Subcutaneous abdominal adipose tissue (tissue), 5 donors: ENCODE results near the gene CLEC2B.

Experiments
- H3K27ac ChIP-seq: one replicate; pipeline ENCODE4 v1.7.0; 2013; ENCODE audit warnings: low read depth, mild to moderate bottlenecking, inconsistent platforms, low read length, moderate library complexity
- H3K27me3 ChIP-seq, 5 donors: one replicate each; pipeline ENCODE4 v1.7.0; 2013; ENCODE audit warnings: low read length in 5 of 5, inconsistent platforms in 1 of 5; ENCODE audit not compliant: control insufficient read depth in 5 of 5, insufficient read depth in 4 of 5
- H3K36me3 ChIP-seq, 5 donors: one replicate each; pipeline ENCODE4 v1.7.0; 2013; ENCODE audit warnings: low read length in 5 of 5; ENCODE audit not compliant: control insufficient read depth in 5 of 5, insufficient read depth in 5 of 5
- H3K4me1 ChIP-seq, 5 donors: one replicate each; pipeline ENCODE4 v1.7.0; 2013; ENCODE audit warnings: low read length in 5 of 5, mild to moderate bottlenecking in 3 of 5, moderate library complexity in 1 of 5; ENCODE audit not compliant: control insufficient read depth in 5 of 5, insufficient read depth in 5 of 5
- H3K4me3 ChIP-seq, 5 donors: one replicate each; pipeline ENCODE4 v1.7.0; 2013; ENCODE audit warnings: low read length in 5 of 5, low read depth in 1 of 5
- H3K9ac ChIP-seq, 5 donors: one replicate each; pipeline ENCODE4 v1.7.0; 2013; ENCODE audit warnings: low read length in 5 of 5, mild to moderate bottlenecking in 4 of 5, moderate library complexity in 3 of 5
- H3K9me3 ChIP-seq, 5 donors: one replicate each; pipeline ENCODE4 v1.7.0; 2013; ENCODE audit warnings: low read length in 5 of 5; ENCODE audit not compliant: control insufficient read depth in 5 of 5
- donor health status: healthy.
- donor health status: healthy.
- donor health status: healthy.
- donor health status: healthy.
- donor health status: healthy.

CLEC2B gene

GRCh38 chr12:9872162-9872561 lies 3.0 kb upstream of the CLEC2B start:
- no peaks in the 10 kb centered on the region for H3K27me3 ChIP-seq
- no peak overlapping the region for H3K27ac ChIP-seq
- no peaks in the 10 kb centered on the region for H3K36me3 ChIP-seq
- no peak overlapping the region for H3K4me3 ChIP-seq
- H3K9ac ChIP-seq, result no peak overlapping the region
- H3K9me3 ChIP-seq, result no peaks in the 10 kb centered on the region
- peaks cover 0 to 16% (median 14%) of the 10 kb centered on the region in 5 donors for H3K4me1 ChIP-seq

- Histone ChIP-seq H3K27me3 (no peaks in the 10 kb centered on the region), H3K9ac (peak overlapping the region; percentile 72 to 96 (median 78)), H3K36me3 (no peaks in the 10 kb centered on the region), H3K4me3 (peak overlapping the region; percentile 64 to 84 (median 78)), H3K9me3 (no peaks in the 10 kb centered on the region), H3K27ac (peak overlapping the region; percentile 98), H3K4me1 (peaks cover 0 to 18% (median 16%) of the 10 kb centered on the region in 5 donors)
These were observed 1.2 kb upstream of the CLEC2B start for GRCh38 chr12:9870286-9870866.

- H3K4me1 ChIP-seq, result peaks cover 0 to 23% (median 16%) of the 10 kb centered on the region in 5 donors
- no peaks in the 10 kb centered on the region for H3K36me3 ChIP-seq
- H3K4me3 ChIP-seq, result peak overlapping the region; percentile 64 to 84 (median 78)
- peaks cover 0 to under 1% (median under 1%) of the 10 kb centered on the region in 5 donors for H3K9me3 ChIP-seq
- peak overlapping the region; percentile 72 to 96 (median 78) for H3K9ac ChIP-seq
- H3K27ac ChIP-seq, result peak overlapping the region; percentile 98
- H3K27me3 ChIP-seq, result no peaks in the 10 kb centered on the region
These were observed 225 bp downstream of the CLEC2B start for GRCh38 chr12:9868951-9869306.

GRCh38 chr12:9868311-9868801 lies 798 bp downstream of the CLEC2B start:
- no peaks in the 10 kb centered on the region for H3K27me3 ChIP-seq
- H3K9ac ChIP-seq, result peak overlapping the region; percentile 72 to 96 (median 78)
- H3K4me1 ChIP-seq, result peaks cover 0 to 23% (median 16%) of the 10 kb centered on the region in 5 donors
- H3K36me3 ChIP-seq, result no peaks in the 10 kb centered on the region
- peaks cover 0 to 5% (median 4%) of the 10 kb centered on the region in 5 donors for H3K9me3 ChIP-seq
- H3K4me3 ChIP-seq, result peak overlapping the region; percentile 64 to 84 (median 78)
- H3K27ac ChIP-seq, result peak overlapping the region; percentile 98

- Histone ChIP-seq H3K9ac (peak overlapping the region; percentile 30 to 78 (median 71)), H3K4me3 (peak overlapping the region; percentile 53 to 84 (median 65))
These were observed 1.6 kb downstream of the CLEC2B start for GRCh38 chr12:9867531-9867930.

GRCh38 chr12:9866860-9867269 lies 2.3 kb downstream of the CLEC2B start:
- Histone ChIP-seq H3K36me3 (peaks cover 0 to 3% (median 0%) of the 10 kb centered on the region in 5 donors), H3K9me3 (peaks cover 0 to 10% (median 5%) of the 10 kb centered on the region in 5 donors), H3K4me1 (peaks cover 0 to 17% (median 7%) of the 10 kb centered on the region in 5 donors), H3K27ac (peak overlapping the region; percentile 78), H3K9ac (peak overlapping the region; percentile 30 to 78 (median 71)), H3K4me3 (peak overlapping the region; percentile 53 to 84 (median 65)), H3K27me3 (no peaks in the 10 kb centered on the region)

More at GRCh38 chr12:9867531-9867930, 1.6 kb downstream of the CLEC2B start:
- Histone ChIP-seq H3K9me3 (peaks cover 0 to 10% (median 5%) of the 10 kb centered on the region in 5 donors), H3K4me1 (peaks cover 0 to 23% (median 13%) of the 10 kb centered on the region in 5 donors), H3K27me3 (no peaks in the 10 kb centered on the region), H3K27ac (peak overlapping the region; percentile 78), H3K36me3 (peaks cover 0 to 3% (median 0%) of the 10 kb centered on the region in 5 donors)

- Histone ChIP-seq H3K4me3 (peak overlapping the region; percentile 13 to 84 (median 64)), H3K9me3 (peaks cover 0 to 10% (median 5%) of the 10 kb centered on the region in 5 donors), H3K9ac (peak overlapping the region in 2 of 5 donors; percentile 56 to 78), H3K4me1 (peaks cover 0 to 10% (median 3%) of the 10 kb centered on the region in 5 donors), H3K27ac (peak overlapping the region; percentile 8), H3K36me3 (peaks cover 0 to 3% (median 0%) of the 10 kb centered on the region in 5 donors), H3K27me3 (no peaks in the 10 kb centered on the region)
These were observed 4.1 kb downstream of the CLEC2B start for GRCh38 chr12:9864913-9865675.

GRCh38 chr12:9858135-9858534 lies 11.0 kb downstream of the CLEC2B start:
- Histone ChIP-seq H3K9me3 (peaks cover 0 to 5% (median 0%) of the 10 kb centered on the region in 5 donors), H3K4me3 (no peak overlapping the region), H3K27me3 (no peaks in the 10 kb centered on the region), H3K36me3 (peaks cover 7 to 19% (median 13%) of the 10 kb centered on the region in 5 donors), H3K9ac (no peak overlapping the region), H3K27ac (no peak overlapping the region), H3K4me1 (peaks cover 0 to 4% (median 0%) of the 10 kb centered on the region in 5 donors)

GRCh38 chr12:9856894-9857293 lies 12.3 kb downstream of the CLEC2B start:
- Histone ChIP-seq H3K27ac (no peak overlapping the region), H3K27me3 (no peaks in the 10 kb centered on the region)

More at GRCh38 chr12:9856894-9857293, 12.3 kb downstream of the CLEC2B start:
- Histone ChIP-seq H3K9ac (no peak overlapping the region), H3K36me3 (peaks cover 18 to 32% (median 22%) of the 10 kb centered on the region in 5 donors), H3K4me1 (peaks cover 0 to 4% (median 0%) of the 10 kb centered on the region in 5 donors), H3K9me3 (no peaks in the 10 kb centered on the region), H3K4me3 (no peak overlapping the region)
